ENCODE data around the gene RARG.
"Not testable (repeated sequence)": the region's sequence is repeated elsewhere in the genome, so short reads cannot be mapped to it uniquely, and the experiment has no call there.

The RARG gene

DNA sequence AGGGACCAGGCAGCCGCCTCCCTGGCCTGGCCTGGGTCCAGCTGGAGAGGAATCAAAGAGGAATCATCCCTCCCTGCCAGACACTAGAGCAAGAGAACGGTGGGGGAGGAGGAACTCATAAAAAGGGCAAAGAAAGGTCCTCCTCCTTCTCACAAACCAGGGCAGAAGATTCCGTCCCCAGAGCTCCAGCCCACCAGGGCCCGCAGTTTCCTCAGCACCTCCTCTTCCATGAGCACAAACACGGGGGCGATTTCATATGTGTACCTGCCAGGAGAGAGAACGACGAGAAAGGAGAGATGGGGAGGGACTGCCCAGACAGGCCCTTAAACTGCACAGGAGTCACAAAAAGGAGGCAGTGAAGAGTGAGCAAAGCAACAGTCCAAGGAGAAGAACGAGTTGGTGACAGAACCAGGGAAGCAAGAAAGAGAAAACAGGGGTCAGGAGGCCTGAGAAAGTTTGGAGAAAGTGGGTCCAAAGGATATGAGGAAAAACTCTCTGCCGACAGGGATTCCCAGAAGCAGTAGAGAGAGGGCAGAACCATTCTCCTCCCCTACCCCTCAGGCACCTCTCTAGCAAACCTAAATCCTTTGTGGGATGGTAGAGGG, 60.2 kb downstream of the RARG start:
- Histone ChIP-seq H3K9ac (ENCODE audit: low read depth in 1 of 2, low read length in 2 of 2) (no peak overlapping the region), H3K36me3 (ENCODE audit: control insufficient read depth in 1 of 2, insufficient read depth in 2 of 2, low read length in 2 of 2) (peaks cover 9% of the 10 kb centered on the region in 2 donors), H3K9me3 (ENCODE audit: control insufficient read depth in 1 of 2, low read length in 2 of 2) (no peaks in the 10 kb centered on the region), H3K27ac (ENCODE audit: low read depth, low read length) (no peak overlapping the region), H3K4me1 (ENCODE audit: control insufficient read depth in 1 of 2, insufficient read depth in 2 of 2, low read length in 2 of 2) (peaks cover 6 to 13% of the 10 kb centered on the region in 2 donors), H3K27me3 (ENCODE audit: control insufficient read depth in 1 of 2, insufficient read depth in 2 of 2, low read length in 2 of 2) (no peaks in the 10 kb centered on the region), H3K4me3 (ENCODE audit: low read depth in 1 of 2, low read length in 2 of 2) (no peak overlapping the region)

DNA sequence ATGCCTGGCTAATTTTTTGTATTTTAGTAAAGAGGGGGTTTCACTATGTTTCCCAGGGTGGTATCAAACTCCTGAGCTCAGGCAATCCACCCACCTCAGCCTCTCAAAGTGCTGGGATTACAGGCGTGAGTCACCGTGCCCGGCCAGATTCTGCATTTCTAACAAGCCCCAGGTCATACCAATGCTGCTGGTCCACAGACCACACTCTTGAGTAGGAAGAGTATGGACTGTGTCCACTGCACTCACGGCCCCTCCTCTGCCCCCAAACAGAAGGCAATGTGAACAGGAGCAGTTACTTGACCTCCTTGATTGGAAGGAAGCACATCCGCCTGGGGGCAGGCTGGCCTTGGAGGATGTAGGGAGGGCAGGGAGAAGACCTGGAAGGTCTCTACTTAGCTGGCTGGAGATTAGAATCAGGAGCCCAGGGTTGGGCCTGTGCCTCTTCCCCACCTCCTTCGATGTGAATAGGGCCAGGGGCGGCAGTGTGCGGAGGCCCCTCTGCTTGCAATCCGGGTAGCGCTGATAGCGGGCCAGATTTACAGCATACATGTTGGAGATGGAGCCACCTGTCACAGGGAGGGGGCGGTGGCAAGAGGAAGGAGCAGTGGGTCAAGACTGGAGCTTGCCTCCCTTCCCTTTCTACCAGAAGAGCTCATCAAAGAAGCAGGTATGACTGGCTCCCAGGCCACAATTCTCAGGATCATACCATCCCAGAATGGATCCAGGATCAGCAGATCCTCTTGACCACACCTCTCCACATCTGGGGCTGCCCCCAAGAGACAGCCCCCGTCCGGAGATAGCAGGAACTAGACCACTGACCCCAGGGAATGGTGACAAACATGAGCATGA, 60.9 kb downstream of the RARG start:
- no peaks in the 10 kb centered on the region for H3K9me3 ChIP-seq (ENCODE audit: control insufficient read depth in 1 of 2, low read length in 2 of 2)
- H3K27ac ChIP-seq (ENCODE audit: low read depth, low read length), result no peak overlapping the region
- H3K36me3 ChIP-seq (ENCODE audit: control insufficient read depth in 1 of 2, insufficient read depth in 2 of 2, low read length in 2 of 2), result peaks cover 9% of the 10 kb centered on the region in 2 donors
- no peaks in the 10 kb centered on the region for H3K27me3 ChIP-seq (ENCODE audit: control insufficient read depth in 1 of 2, insufficient read depth in 2 of 2, low read length in 2 of 2)
- no peak overlapping the region for H3K9ac ChIP-seq (ENCODE audit: low read depth in 1 of 2, low read length in 2 of 2)
- H3K4me3 ChIP-seq (ENCODE audit: low read depth in 1 of 2, low read length in 2 of 2), result no peak overlapping the region
- peaks cover 6 to 13% of the 10 kb centered on the region in 2 donors for H3K4me1 ChIP-seq (ENCODE audit: control insufficient read depth in 1 of 2, insufficient read depth in 2 of 2, low read length in 2 of 2)

DNA sequence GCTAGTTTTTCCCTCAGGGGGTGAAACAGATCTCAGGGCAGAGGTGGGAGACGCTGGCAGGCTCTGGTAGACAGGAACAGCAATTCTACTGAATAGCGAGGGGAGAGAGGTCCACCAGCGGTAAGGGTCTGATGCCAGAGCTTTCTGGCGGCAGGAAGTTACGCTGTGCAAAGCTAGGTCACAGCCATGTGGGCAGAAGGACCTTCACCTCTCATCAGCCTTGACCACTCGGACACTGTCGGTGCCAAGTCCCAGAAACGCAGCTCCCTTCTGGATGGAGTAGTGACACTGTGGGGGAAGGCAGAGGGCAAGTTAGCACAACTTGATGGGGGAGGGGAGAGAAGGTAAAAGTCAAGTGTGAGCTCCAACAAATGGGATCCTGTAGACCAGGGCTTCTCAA, 61.8 kb downstream of the RARG start:
- H3K4me1 ChIP-seq (ENCODE audit: control insufficient read depth in 1 of 2, insufficient read depth in 2 of 2, low read length in 2 of 2), result peaks cover 6% of the 10 kb centered on the region in 2 donors
- no peaks in the 10 kb centered on the region for H3K9me3 ChIP-seq (ENCODE audit: control insufficient read depth in 1 of 2, low read length in 2 of 2)
- H3K27ac ChIP-seq (ENCODE audit: low read depth, low read length), result no peak overlapping the region
- H3K36me3 ChIP-seq (ENCODE audit: control insufficient read depth in 1 of 2, insufficient read depth in 2 of 2, low read length in 2 of 2), result peaks cover 9% of the 10 kb centered on the region in 2 donors
- no peak overlapping the region for H3K9ac ChIP-seq (ENCODE audit: low read depth in 1 of 2, low read length in 2 of 2)
- H3K4me3 ChIP-seq (ENCODE audit: low read depth in 1 of 2, low read length in 2 of 2), result no peak overlapping the region
- H3K27me3 ChIP-seq (ENCODE audit: control insufficient read depth in 1 of 2, insufficient read depth in 2 of 2, low read length in 2 of 2), result no peaks in the 10 kb centered on the region

DNA sequence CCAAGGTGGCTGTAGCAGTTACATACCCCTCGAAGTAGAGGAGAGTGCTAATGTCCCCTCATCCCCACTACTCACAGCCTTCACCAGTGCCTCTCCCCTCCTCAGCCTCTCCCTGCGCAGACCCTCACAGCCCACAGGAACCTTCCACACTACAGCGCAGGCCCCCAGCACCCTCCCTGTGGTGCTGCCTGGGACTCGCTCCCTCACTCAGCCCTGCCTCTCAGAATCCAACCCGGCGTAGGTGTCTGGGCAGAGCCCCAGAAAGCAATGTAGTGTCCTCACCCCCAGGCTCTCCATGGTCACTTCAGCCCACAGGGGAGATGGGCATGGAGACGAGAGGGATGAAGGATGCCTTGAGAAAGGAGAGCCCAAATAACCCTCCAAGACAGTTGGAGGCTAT, 62.4 kb downstream of the RARG start:
- no peaks in the 10 kb centered on the region for H3K27me3 ChIP-seq (ENCODE audit: control insufficient read depth in 1 of 2, insufficient read depth in 2 of 2, low read length in 2 of 2)
- peaks cover 0 to under 1% of the 10 kb centered on the region in 2 donors for H3K4me1 ChIP-seq (ENCODE audit: control insufficient read depth in 1 of 2, insufficient read depth in 2 of 2, low read length in 2 of 2)
- no peak overlapping the region for H3K4me3 ChIP-seq (ENCODE audit: low read depth in 1 of 2, low read length in 2 of 2)
- no peak overlapping the region for H3K9ac ChIP-seq (ENCODE audit: low read depth in 1 of 2, low read length in 2 of 2)
- no peaks in the 10 kb centered on the region for H3K9me3 ChIP-seq (ENCODE audit: control insufficient read depth in 1 of 2, low read length in 2 of 2)
- no peak overlapping the region for H3K27ac ChIP-seq (ENCODE audit: low read depth, low read length)
- peaks cover 9% of the 10 kb centered on the region in 2 donors for H3K36me3 ChIP-seq (ENCODE audit: control insufficient read depth in 1 of 2, insufficient read depth in 2 of 2, low read length in 2 of 2)

DNA sequence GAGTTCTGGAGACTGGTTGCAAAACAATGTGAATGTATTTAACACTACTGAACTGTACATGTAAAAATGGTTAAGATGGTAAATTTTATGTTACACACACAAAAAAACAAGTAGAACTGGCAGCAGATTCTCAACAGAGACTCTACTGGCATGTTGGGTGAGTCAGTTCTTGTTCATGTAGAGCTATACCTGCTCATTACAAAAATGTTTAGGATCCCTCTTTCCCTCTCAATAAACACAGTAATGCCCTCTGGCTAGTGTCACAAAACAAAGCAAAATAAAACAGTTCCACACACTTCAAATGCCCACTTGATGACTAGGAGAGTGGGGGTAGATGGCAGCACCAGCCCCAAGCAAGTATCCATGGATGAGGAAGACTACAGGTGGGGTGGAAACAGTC, 65.2 kb downstream of the RARG start:
- H3K4me1 ChIP-seq (ENCODE audit: control insufficient read depth in 1 of 2, insufficient read depth in 2 of 2, low read length in 2 of 2), result no peaks in the 10 kb centered on the region
- H3K4me3 ChIP-seq (ENCODE audit: low read depth in 1 of 2, low read length in 2 of 2), result no peak overlapping the region
- H3K9ac ChIP-seq (ENCODE audit: low read depth in 1 of 2, low read length in 2 of 2), result no peak overlapping the region
- H3K36me3 ChIP-seq (ENCODE audit: control insufficient read depth in 1 of 2, insufficient read depth in 2 of 2, low read length in 2 of 2), result peaks cover 4 to 9% of the 10 kb centered on the region in 2 donors
- H3K27me3 ChIP-seq (ENCODE audit: control insufficient read depth in 1 of 2, insufficient read depth in 2 of 2, low read length in 2 of 2), result no peaks in the 10 kb centered on the region
- H3K9me3 ChIP-seq (ENCODE audit: control insufficient read depth in 1 of 2, low read length in 2 of 2), result no peaks in the 10 kb centered on the region
- H3K27ac ChIP-seq (ENCODE audit: low read depth, low read length), result no peak overlapping the region

DNA sequence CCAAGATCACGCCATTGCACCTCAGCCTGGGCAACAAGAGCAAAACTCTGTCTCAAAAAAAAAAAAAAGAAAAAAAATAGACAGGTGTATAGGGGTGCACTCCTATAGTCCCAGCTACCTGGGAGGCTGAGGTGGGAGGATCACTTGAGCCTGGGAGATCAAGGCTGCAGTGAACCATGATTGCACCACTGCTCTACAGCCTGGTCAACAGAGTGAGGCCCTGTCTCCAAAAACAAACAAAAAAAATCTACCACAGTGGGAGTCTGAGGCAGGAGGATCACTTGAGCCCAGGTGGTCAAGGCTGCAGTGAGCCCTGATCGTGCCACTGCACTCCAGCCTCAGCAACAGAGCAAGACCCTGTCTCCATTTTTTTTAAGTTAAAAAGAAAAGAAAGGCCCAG, 69.0 kb downstream of the RARG start:
- not testable (repeated sequence) for H3K27ac ChIP-seq (ENCODE audit: low read depth, low read length); H3K9me3 ChIP-seq (ENCODE audit: control insufficient read depth in 1 of 2, low read length in 2 of 2); H3K27me3 ChIP-seq (ENCODE audit: control insufficient read depth in 1 of 2, insufficient read depth in 2 of 2, low read length in 2 of 2); H3K9ac ChIP-seq (ENCODE audit: low read depth in 1 of 2, low read length in 2 of 2); H3K4me1 ChIP-seq (ENCODE audit: control insufficient read depth in 1 of 2, insufficient read depth in 2 of 2, low read length in 2 of 2); H3K36me3 ChIP-seq (ENCODE audit: control insufficient read depth in 1 of 2, insufficient read depth in 2 of 2, low read length in 2 of 2); H3K4me3 ChIP-seq (ENCODE audit: low read depth in 1 of 2, low read length in 2 of 2)

DNA sequence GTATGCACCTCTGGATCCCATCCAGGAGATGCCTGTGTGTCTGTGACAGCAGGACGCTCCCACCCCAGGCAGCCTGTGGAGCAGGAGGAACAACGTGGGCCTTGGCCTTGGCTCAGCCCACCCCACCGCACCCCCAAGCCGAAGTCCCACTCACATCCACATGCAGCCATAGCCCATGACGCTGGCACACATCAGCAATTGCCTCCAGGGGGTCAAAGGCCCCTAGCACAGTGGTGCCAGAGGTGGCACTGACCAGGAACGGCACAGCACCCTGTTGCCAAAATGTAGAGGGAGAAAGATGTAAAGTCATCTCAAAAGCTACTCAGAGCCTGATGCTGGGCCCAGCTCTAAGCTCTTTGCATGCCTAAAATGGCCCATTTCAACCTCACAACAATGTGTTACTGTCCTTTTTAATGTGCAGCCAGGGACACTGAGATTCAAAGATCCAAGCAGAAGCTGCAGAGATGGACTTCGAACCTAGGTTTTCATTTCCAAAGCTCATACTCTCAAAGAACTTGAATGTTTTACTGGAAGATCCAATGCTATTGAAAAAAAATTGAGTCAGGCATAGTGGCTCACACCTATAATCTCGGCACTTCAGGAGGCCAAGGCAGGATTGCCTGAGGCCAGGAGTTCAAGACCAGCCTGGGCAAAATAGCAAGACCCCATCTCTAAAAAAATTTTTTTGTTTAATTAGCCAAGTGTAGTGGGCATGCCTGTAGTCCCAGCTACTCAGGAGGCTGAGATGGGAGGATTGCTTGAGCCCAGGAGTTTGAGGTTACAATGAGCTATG, 70.7 kb downstream of the RARG start:
- Histone ChIP-seq H3K9me3 (ENCODE audit: control insufficient read depth in 1 of 2, low read length in 2 of 2) (no peaks in the 10 kb centered on the region), H3K27ac (ENCODE audit: low read depth, low read length) (no peak overlapping the region), H3K4me1 (ENCODE audit: control insufficient read depth in 1 of 2, insufficient read depth in 2 of 2, low read length in 2 of 2) (no peaks in the 10 kb centered on the region), H3K36me3 (ENCODE audit: control insufficient read depth in 1 of 2, insufficient read depth in 2 of 2, low read length in 2 of 2) (no peaks in the 10 kb centered on the region), H3K9ac (ENCODE audit: low read depth in 1 of 2, low read length in 2 of 2) (no peak overlapping the region), H3K4me3 (ENCODE audit: low read depth in 1 of 2, low read length in 2 of 2) (no peak overlapping the region), H3K27me3 (ENCODE audit: control insufficient read depth in 1 of 2, insufficient read depth in 2 of 2, low read length in 2 of 2) (no peaks in the 10 kb centered on the region)

DNA sequence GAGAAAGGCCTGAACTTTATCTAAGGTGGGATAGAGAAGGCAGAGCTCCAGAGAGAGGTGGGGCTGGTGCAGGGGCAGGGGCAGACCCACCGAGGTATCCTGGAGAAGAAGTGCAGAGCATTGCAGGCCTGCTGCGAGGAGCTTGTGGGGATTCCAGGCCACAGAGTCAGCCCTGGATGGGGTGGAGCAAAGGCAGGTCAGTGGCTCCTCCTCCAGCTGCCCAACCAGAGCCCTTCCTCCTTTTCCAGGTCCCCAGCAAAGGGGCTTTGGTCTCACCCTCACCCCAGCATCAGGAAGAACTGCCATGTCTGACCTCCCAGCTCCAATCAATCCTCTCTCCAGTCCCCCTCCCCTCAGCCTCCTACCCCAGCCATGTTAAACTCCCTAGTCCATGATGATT, 71.3 kb downstream of the RARG start:
- Histone ChIP-seq H3K4me3 (ENCODE audit: low read depth in 1 of 2, low read length in 2 of 2) (no peak overlapping the region), H3K4me1 (ENCODE audit: control insufficient read depth in 1 of 2, insufficient read depth in 2 of 2, low read length in 2 of 2) (no peaks in the 10 kb centered on the region), H3K27me3 (ENCODE audit: control insufficient read depth in 1 of 2, insufficient read depth in 2 of 2, low read length in 2 of 2) (no peaks in the 10 kb centered on the region), H3K9ac (ENCODE audit: low read depth in 1 of 2, low read length in 2 of 2) (no peak overlapping the region), H3K27ac (ENCODE audit: low read depth, low read length) (no peak overlapping the region), H3K36me3 (ENCODE audit: control insufficient read depth in 1 of 2, insufficient read depth in 2 of 2, low read length in 2 of 2) (no peaks in the 10 kb centered on the region), H3K9me3 (ENCODE audit: control insufficient read depth in 1 of 2, low read length in 2 of 2) (no peaks in the 10 kb centered on the region)
